H1 (cell line): ENCODE data around the gene COL25A1.

ENCODE experiments used
- CREB1 ChIP-seq: IDR thresholded peaks from 2 replicates; pipeline ENCODE4 v1.6.1; 2012; ENCODE audit warnings: inconsistent platforms
- EZH2 ChIP-seq: fragments of 200-600 bp; sonication (generic); IDR thresholded peaks from 2 replicates; pipeline ENCODE4 v1.7.1; 2012; ENCODE audit warnings: low read depth, mild to moderate bottlenecking, moderate library complexity, low read length, inconsistent platforms; ENCODE audit not compliant: severe bottlenecking
- TAF1 ChIP-seq: IDR thresholded peaks from 2 replicates; pipeline ENCODE4 v1.6.1; 2011; ENCODE audit warnings: mild to moderate bottlenecking, low read depth, low read length
- TF ChIP-seq, protein P1 (sequence below): IDR thresholded peaks from 2 replicates; pipeline ENCODE4 v1.6.1; 2011; ENCODE audit warnings: low read depth, mild to moderate bottlenecking, low read length; ENCODE audit not compliant: insufficient read depth

DNA sequence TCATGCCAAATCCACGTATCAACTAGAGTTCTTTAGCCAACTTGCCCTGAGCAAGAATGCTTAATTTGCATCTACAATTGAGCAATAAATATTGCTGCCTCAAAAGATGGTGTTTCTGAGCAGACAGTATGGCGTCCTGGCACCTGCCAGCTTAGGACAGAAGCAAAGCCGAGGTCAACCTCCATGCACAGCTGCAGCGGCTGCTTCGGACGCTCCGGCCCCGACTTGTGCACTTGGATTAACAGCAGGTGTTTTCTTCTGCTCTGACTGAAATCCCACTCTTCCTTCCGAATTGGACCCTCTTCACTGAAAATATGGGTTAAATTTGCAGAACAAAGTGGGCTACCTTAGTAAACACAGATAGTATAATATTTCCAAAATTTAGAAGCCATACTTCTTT lies 324.4 kb downstream of the COL25A1 start:
- TF ChIP-seq EZH2 (no peak), CREB1 (no peak), TAF1 (no peak)
- TF ChIP-seq, protein P1, sequence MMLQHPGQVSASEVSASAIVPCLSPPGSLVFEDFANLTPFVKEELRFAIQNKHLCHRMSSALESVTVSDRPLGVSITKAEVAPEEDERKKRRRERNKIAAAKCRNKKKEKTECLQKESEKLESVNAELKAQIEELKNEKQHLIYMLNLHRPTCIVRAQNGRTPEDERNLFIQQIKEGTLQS, result no peak
